Caco-2 (cell line): ENCODE results near the gene EEF1AKMT1. TPM values are rescaled to one million over a fixed set of nuclear protein-coding genes. Genes with fewer than 3 reads are reported as not detected.

Experiments
- BruUV-seq: library from RNA; stranded (reverse); fragments of 400-500 nt; replicated peaks from 2 replicates; lab custom pipeline; 2021; lab: Mats Ljungman, UMichigan
- CTCF ChIA-PET: fragments of 300-600 bp; sonication (Branson Sonifier 250); formaldehyde crosslinking; loops from one replicate; lab custom pipeline; 2022; ENCODE audit warnings: antibody characterized with exemption; lab: Charles Lee
- POLR2A ChIA-PET: fragments of 300-600 bp; sonication (Branson Sonifier 250); formaldehyde crosslinking; loops from one replicate; lab custom pipeline; 2022; ENCODE audit warnings: antibody characterized with exemption; lab: Charles Lee
- DNase-seq, 2 experiments: peaks; one replicate each; pipeline versions ENCODE4 v3.0.0 to v3.0.0-alpha.2; 2020 to 2022
- H3K27me3 ChIP-seq: replicated peaks from 2 replicates; pipeline ENCODE4 v1.6.0; 2011; ENCODE audit warnings: low read length; ENCODE audit not compliant: control insufficient read depth, insufficient read depth
- H3K36me3 ChIP-seq: 2 replicates; pipeline ENCODE4 v1.5.1; 2011; ENCODE audit warnings: low read length; ENCODE audit not compliant: control insufficient read depth, insufficient read depth
- H3K4me1 ChIP-seq: fragments of 250-450 bp; sonication (Bioruptor Pico); 2 replicates; pipeline ENCODE4 v1.5.1; 2020; ENCODE audit warnings: mild to moderate bottlenecking
- H3K4me3 ChIP-seq: 2 replicates; pipeline ENCODE4 v1.5.1; 2011; ENCODE audit warnings: low read depth, mild to moderate bottlenecking, control low read depth, low read length
- H3K9me3 ChIP-seq: fragments of 250-450 bp; sonication (Bioruptor Pico); 2 replicates; pipeline ENCODE4 v1.5.1; 2020; ENCODE audit warnings: mild to moderate bottlenecking, moderate library complexity
- H3K27ac Mint-ChIP-seq: one replicate; pipeline ENCODE4 v1.8.0; 2022; ENCODE audit warnings: mixed read lengths; ENCODE audit not compliant: unreplicated experiment
- H3K27me3 Mint-ChIP-seq: one replicate; pipeline ENCODE4 v1.8.0; 2022; ENCODE audit warnings: mixed read lengths; ENCODE audit not compliant: insufficient read depth, unreplicated experiment
- H3K36me3 Mint-ChIP-seq: one replicate; pipeline ENCODE4 v1.8.0; 2022; ENCODE audit warnings: mild to moderate bottlenecking, mixed read lengths; ENCODE audit not compliant: insufficient read depth, unreplicated experiment
- H3K4me1 Mint-ChIP-seq: one replicate; pipeline ENCODE4 v1.8.0; 2022; ENCODE audit warnings: low read depth, mixed read lengths; ENCODE audit not compliant: unreplicated experiment
- H3K4me3 Mint-ChIP-seq: one replicate; pipeline ENCODE4 v1.8.0; 2022; ENCODE audit warnings: mild to moderate bottlenecking, moderate library complexity, mixed read lengths; ENCODE audit not compliant: unreplicated experiment
- H3K9me3 Mint-ChIP-seq: one replicate; pipeline ENCODE4 v1.8.0; 2022; ENCODE audit warnings: mixed read lengths; ENCODE audit not compliant: unreplicated experiment
- CTCF ChIP-seq, 2 experiments: fragments of 200-600 bp in 1 of 2; IDR thresholded peaks; 1 replicate in 1 of 2; 2 replicates in 1 of 2; pipeline versions ENCODE4 v1.5.1 to v1.8.0; 2011 to 2022; ENCODE audit warnings: antibody characterized with exemption in 1 of 2, control low read depth in 1 of 2, inconsistent platforms in 1 of 2, low read depth in 1 of 2, low read length in 1 of 2, mild to moderate bottlenecking in 1 of 2, moderate library complexity in 1 of 2; ENCODE audit not compliant: insufficient read depth in 1 of 2, severe bottlenecking in 1 of 2, unreplicated experiment in 1 of 2
- intact Hi-C: fragments of 100-400 bp; cut with micrococcal nuclease; formaldehyde crosslinking; loops from one replicate; pipeline ENCODE4 v1.10.0; 2022; ENCODE audit not compliant: unreplicated experiment
- total RNA-seq: library from RNA; stranded (reverse); gene quantifications from 2 replicates; pipeline ENCODE4 v1.2.3, GENCODE V29; 2022

Gene EEF1AKMT1
- total RNA-seq, 1 experiment from 2014 or later, result 8.6 TPM

- no peaks in the 10 kb centered on the region for H3K27me3 Mint-ChIP-seq
- no peaks in the 10 kb centered on the region for H3K9me3 Mint-ChIP-seq
- Histone ChIP-seq H3K36me3 (no peaks in the 10 kb centered on the region), H3K4me1 (no peaks in the 10 kb centered on the region), H3K27me3 (no peaks in the 10 kb centered on the region), H3K9me3 (no peaks in the 10 kb centered on the region), H3K4me3 (no peak overlapping the region)
- H3K4me3 Mint-ChIP-seq, result no peak overlapping the region
- BruUV-seq, result no TSS peak
- intact Hi-C loops, result no loop called here
- POLR2A ChIA-PET, result no interaction called here
- H3K4me1 Mint-ChIP-seq, result peaks cover 5% of the 10 kb centered on the region
- H3K36me3 Mint-ChIP-seq, result peaks cover 24% of the 10 kb centered on the region
- TF ChIP-seq CTCF (IDR thresholded peaks at IDR 0.05; ENCODE audit: insufficient read depth in 1 of 2, low read depth in 1 of 2, low read length in 1 of 2, severe bottlenecking in 1 of 2, unreplicated experiment in 1 of 2), result no peak
- no peak for DNase-seq
- CTCF ChIA-PET, result no interaction called here
- H3K27ac Mint-ChIP-seq, result no peak overlapping the region
Observed at GRCh38 chr13:20812890-20813289, 39.1 kb upstream of the EEF1AKMT1 start.

GRCh38 chr13:20810808-20811207 lies 37.0 kb upstream of the EEF1AKMT1 start:
- Histone ChIP-seq H3K9me3 (no peaks in the 10 kb centered on the region), H3K36me3 (no peaks in the 10 kb centered on the region), H3K27me3 (no peaks in the 10 kb centered on the region), H3K4me1 (no peaks in the 10 kb centered on the region), H3K4me3 (no peak overlapping the region)
- no peak for TF ChIP-seq CTCF (IDR thresholded peaks at IDR 0.05; ENCODE audit: insufficient read depth in 1 of 2, low read depth in 1 of 2, low read length in 1 of 2, severe bottlenecking in 1 of 2, unreplicated experiment in 1 of 2)
- Mint-ChIP-seq H3K27ac (no peak overlapping the region), H3K27me3 (no peaks in the 10 kb centered on the region), H3K36me3 (peaks cover 29% of the 10 kb centered on the region), H3K4me1 (peaks cover 5% of the 10 kb centered on the region), H3K4me3 (no peak overlapping the region), H3K9me3 (no peaks in the 10 kb centered on the region)
- intact Hi-C loops, result no loop called here
- ChIA-PET CTCF (interaction anchor here (0.5 kb wide), 1 partner anchor 147 kb away, joined by 4 read pairs; no protein-coding TSS in a partner anchor), POLR2A (no interaction called here)
- no peak for DNase-seq
- BruUV-seq, result no TSS peak

- no peaks in the 10 kb centered on the region for H3K4me1 ChIP-seq
- Mint-ChIP-seq H3K4me3 (no peak overlapping the region), H3K27ac (no peak overlapping the region), H3K9me3 (no peaks in the 10 kb centered on the region), H3K4me1 (peaks cover 5% of the 10 kb centered on the region), H3K27me3 (no peaks in the 10 kb centered on the region), H3K36me3 (peaks cover 40% of the 10 kb centered on the region)
- CTCF ChIA-PET, result no interaction called here
- no peak for TF ChIP-seq CTCF (IDR thresholded peaks at IDR 0.05; ENCODE audit: insufficient read depth in 1 of 2, low read depth in 1 of 2, low read length in 1 of 2, severe bottlenecking in 1 of 2, unreplicated experiment in 1 of 2)
- intact Hi-C loops, result no loop called here
- POLR2A ChIA-PET, result no interaction called here
- no peak overlapping the region for H3K4me3 ChIP-seq
- no peak for DNase-seq
- BruUV-seq, result no TSS peak
- H3K27me3 ChIP-seq, result no peaks in the 10 kb centered on the region
- H3K36me3 ChIP-seq, result no peaks in the 10 kb centered on the region
- H3K9me3 ChIP-seq, result no peaks in the 10 kb centered on the region
Observed at GRCh38 chr13:20808874-20809273, 35.1 kb upstream of the EEF1AKMT1 start.
